GM12878 (cell line): ENCODE results near the gene MBOAT1.

Source experiments
- POLR2A ChIP-seq: IDR thresholded peaks from 2 replicates; pipeline ENCODE4 v1.6.1; 2011; ENCODE audit warnings: low read depth, mild to moderate bottlenecking, low read length
- RAD21 ChIP-seq: IDR thresholded peaks from 2 replicates; pipeline ENCODE4 v1.6.1; 2011; ENCODE audit warnings: mild to moderate bottlenecking, low read depth, low read length, moderate library complexity; ENCODE audit not compliant: insufficient read depth
- TAF1 ChIP-seq: IDR thresholded peaks from 2 replicates; pipeline ENCODE4 v1.6.1; 2011; ENCODE audit warnings: mild to moderate bottlenecking, low read depth, low read length, borderline replicate concordance

- TF ChIP-seq POLR2A (no peak), TAF1 (no peak), RAD21 (no peak)
Observed at GRCh38 chr6:20241102-20241501, 28.8 kb upstream of the MBOAT1 start.
